ENCODE measurements around the gene TNP2. TPM values are rescaled to one million over a fixed set of nuclear protein-coding genes. Genes with fewer than 3 reads are reported as not detected.
"Not testable (repeated sequence)": the region's sequence is repeated elsewhere in the genome, so short reads cannot be mapped to it uniquely, and the experiment has no call there.

The TNP2 gene
- total RNA-seq, 4 donors from 2014 or later = not detected

GRCh38 chr16:11224894-11225676 is 44.0 kb downstream of the TNP2 start:
- Histone ChIP-seq H3K36me3 (no peaks in the 10 kb centered on the region), H3K9me3 (no peaks in the 10 kb centered on the region), H3K27me3 (no peaks in the 10 kb centered on the region), H3K4me1 (peaks cover 15 to 24% of the 10 kb centered on the region in 2 donors), H3K4me3 (peak overlapping the region in 1 of 4 donors; percentile 8), H3K27ac (peak overlapping the region; percentile 55 to 82 (median 78))
- TF ChIP-seq, protein P1, sequence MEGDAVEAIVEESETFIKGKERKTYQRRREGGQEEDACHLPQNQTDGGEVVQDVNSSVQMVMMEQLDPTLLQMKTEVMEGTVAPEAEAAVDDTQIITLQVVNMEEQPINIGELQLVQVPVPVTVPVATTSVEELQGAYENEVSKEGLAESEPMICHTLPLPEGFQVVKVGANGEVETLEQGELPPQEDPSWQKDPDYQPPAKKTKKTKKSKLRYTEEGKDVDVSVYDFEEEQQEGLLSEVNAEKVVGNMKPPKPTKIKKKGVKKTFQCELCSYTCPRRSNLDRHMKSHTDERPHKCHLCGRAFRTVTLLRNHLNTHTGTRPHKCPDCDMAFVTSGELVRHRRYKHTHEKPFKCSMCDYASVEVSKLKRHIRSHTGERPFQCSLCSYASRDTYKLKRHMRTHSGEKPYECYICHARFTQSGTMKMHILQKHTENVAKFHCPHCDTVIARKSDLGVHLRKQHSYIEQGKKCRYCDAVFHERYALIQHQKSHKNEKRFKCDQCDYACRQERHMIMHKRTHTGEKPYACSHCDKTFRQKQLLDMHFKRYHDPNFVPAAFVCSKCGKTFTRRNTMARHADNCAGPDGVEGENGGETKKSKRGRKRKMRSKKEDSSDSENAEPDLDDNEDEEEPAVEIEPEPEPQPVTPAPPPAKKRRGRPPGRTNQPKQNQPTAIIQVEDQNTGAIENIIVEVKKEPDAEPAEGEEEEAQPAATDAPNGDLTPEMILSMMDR (IDR thresholded peaks at IDR 0.05 in 4 of 5, conservative IDR thresholded peaks at IDR 0.05 in 1 of 5) = no peak
- ATAC-seq (peak; percentile 9 to 10), DNase-seq (peak in 1 of 2 donors; percentile 45)
- intact Hi-C loops (cut with DNase I; ENCODE audit: low total_unique reads) (loop anchor here (1.0 to 5.0 kb wide), 3 partner anchors 30 to 90 kb away; no protein-coding TSS in a partner anchor), in situ Hi-C loops (cut with MboI; ENCODE audit: low sequenced_read_pairs in 4 of 4) (loop anchor here in 1 of 4 donors (25.0 kb wide), 1 partner anchor 88 kb away; no protein-coding TSS in a partner anchor)

DNA sequence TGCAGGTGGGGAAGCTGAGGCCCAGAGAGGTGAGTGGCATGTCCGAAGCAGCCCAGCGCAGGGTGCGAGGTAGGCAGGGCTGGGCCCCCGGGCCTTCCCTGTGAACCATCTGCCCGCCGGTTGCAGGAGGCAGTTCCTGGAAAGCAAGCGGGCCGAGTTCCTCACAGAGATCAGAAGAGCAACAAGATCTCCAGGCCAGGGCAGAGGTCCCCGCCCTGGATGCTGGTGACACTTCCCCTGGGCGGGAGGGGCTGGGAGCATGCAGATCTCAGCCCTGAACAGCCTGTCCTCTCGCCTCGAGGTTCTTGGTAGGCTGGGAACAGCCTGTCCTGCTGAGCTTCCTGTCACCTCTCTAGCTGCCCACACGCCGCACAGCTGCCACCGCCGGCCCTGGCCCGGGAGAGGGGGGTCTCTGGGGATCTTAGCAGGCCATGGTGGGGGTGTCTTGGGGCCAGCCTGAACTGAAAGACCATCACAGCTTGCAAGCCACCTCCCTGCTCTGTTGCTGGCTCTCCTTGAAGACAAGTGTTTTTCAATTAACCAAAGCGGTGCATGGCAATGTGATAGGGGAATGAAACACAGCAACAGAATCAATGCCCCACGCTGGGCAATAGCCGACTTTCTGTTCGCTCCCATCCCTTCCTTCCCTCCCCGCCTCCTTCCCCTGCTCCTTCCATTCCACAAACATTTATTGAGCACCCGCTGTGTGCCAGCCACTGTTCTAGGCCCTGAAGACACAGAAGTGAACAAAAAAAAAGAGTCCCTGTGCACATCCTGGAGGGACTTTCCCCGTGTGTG is 44.8 kb downstream of the TNP2 start:
- no peaks in the 10 kb centered on the region for H3K36me3 ChIP-seq

DNA sequence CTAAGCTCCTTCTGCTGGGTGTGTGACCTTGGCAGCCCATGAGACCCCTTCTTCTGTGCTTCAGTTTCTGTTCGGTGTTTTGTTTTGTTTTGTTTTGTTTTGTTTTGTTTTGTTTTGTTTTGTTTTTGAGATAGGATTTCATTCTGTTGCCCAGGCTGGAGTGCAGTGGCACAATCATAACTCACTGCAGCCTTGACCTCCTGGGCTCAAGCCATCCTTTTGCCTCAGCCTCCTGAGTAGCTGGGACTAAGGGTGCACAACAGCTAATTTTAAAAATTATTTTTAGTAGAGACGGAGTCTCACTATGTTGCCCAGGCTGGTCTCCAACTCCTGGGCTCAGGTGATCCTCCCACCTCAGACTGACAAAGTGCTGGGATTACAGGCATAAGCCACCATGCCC is 48.6 kb downstream of the TNP2 start:
- intact Hi-C loops (cut with DNase I; ENCODE audit: low total_unique reads) = loop anchor here (5.0 kb wide), 1 partner anchor 73 kb away; no protein-coding TSS in a partner anchor
- DNase-seq; H3K27me3 ChIP-seq; H3K36me3 ChIP-seq; in situ Hi-C loops (cut with MboI; ENCODE audit: low sequenced_read_pairs in 4 of 4); H3K27ac ChIP-seq; H3K9me3 ChIP-seq; ATAC-seq; H3K4me3 ChIP-seq: not testable (repeated sequence)
- peaks cover 15 to 22% of the 10 kb centered on the region in 2 donors for H3K4me1 ChIP-seq

More for the DNA sequence above, 44.8 kb downstream of the TNP2 start:
- intact Hi-C loops (cut with DNase I; ENCODE audit: low total_unique reads) (loop anchor here (1.0 to 5.0 kb wide), 3 partner anchors 31 to 89 kb away; no protein-coding TSS in a partner anchor), in situ Hi-C loops (cut with MboI; ENCODE audit: low sequenced_read_pairs in 4 of 4) (no loop called here)
- H3K27me3 ChIP-seq = no peaks in the 10 kb centered on the region
- DNase-seq = peak; percentile 93
- H3K27ac ChIP-seq = peak overlapping the region; percentile 55 to 82 (median 78)
- TF ChIP-seq POLR2A (IDR thresholded peaks at IDR 0.05) = peak; percentile 34 to 45
- TF ChIP-seq, protein P1 (IDR thresholded peaks at IDR 0.05 in 4 of 5, conservative IDR thresholded peaks at IDR 0.05 in 1 of 5) = no peak
- H3K4me1 ChIP-seq = peaks cover 15 to 24% of the 10 kb centered on the region in 2 donors
- no peak overlapping the region for H3K4me3 ChIP-seq
- no peaks in the 10 kb centered on the region for H3K9me3 ChIP-seq
- peak; percentile 96 to 98 for ATAC-seq

GRCh38 chr16:11219178-11219577 is 49.9 kb downstream of the TNP2 start:
- TF ChIP-seq POLR2A (IDR thresholded peaks at IDR 0.05) = no peak
- TF ChIP-seq, protein P1 (IDR thresholded peaks at IDR 0.05 in 4 of 5, conservative IDR thresholded peaks at IDR 0.05 in 1 of 5) = no peak
- no peak for ATAC-seq

DNA sequence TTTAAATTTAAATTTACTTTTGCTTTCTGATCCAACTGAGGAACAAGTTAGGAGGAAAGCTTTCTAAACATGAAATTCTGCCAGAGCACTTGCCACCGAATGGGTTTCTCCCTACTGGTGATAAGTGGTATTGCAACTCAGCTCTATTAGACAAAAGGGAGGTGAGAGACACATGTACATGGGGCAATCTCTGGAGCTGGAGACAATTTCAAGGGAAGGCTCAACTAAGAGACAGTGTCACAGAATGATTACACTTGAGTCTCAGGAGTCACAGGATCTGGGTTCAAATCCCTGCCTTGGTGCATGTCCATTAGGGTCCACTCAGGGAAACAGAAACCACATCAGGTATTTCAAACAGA is 50.5 kb downstream of the TNP2 start:
- intact Hi-C loops (cut with DNase I; ENCODE audit: low total_unique reads) (no loop called here), in situ Hi-C loops (cut with MboI; ENCODE audit: low sequenced_read_pairs in 4 of 4) (no loop called here)
- Histone ChIP-seq H3K4me1 (peaks cover 0 to 4% of the 10 kb centered on the region in 2 donors), H3K4me3 (no peak overlapping the region), H3K36me3 (no peaks in the 10 kb centered on the region), H3K27ac (no peak overlapping the region), H3K9me3 (peaks cover 0 to 8% (median 3%) of the 10 kb centered on the region in 3 donors), H3K27me3 (no peaks in the 10 kb centered on the region)
- TF ChIP-seq, protein P1 (IDR thresholded peaks at IDR 0.05 in 4 of 5, conservative IDR thresholded peaks at IDR 0.05 in 1 of 5) = peak in 4 of 5 experiments; percentile 33 to 38 (median 36)
- no peak for TF ChIP-seq POLR2A (IDR thresholded peaks at IDR 0.05)
- no peak for ATAC-seq
- DNase-seq = no peak

More at GRCh38 chr16:11219178-11219577, 49.9 kb downstream of the TNP2 start:
- Histone ChIP-seq H3K36me3 (no peaks in the 10 kb centered on the region), H3K27ac (no peak overlapping the region), H3K27me3 (no peaks in the 10 kb centered on the region), H3K4me1 (peaks cover 4 to 9% of the 10 kb centered on the region in 2 donors), H3K4me3 (no peak overlapping the region), H3K9me3 (peaks cover 0 to 8% (median 3%) of the 10 kb centered on the region in 3 donors)
- intact Hi-C loops (cut with DNase I; ENCODE audit: low total_unique reads) (no loop called here), in situ Hi-C loops (cut with MboI; ENCODE audit: low sequenced_read_pairs in 4 of 4) (no loop called here)
- no peak for DNase-seq
